ENCODE data around the gene FIG4. TPM values are rescaled to one million over a fixed set of nuclear protein-coding genes. Genes with fewer than 3 reads are reported as not detected.

Gene FIG4
- total RNA-seq, 1 experiment from 2014 or later = 14.8 TPM

- Histone ChIP-seq H3K9me2 (replicated peaks; ENCODE audit: insufficient read depth, low read length) (no peaks in the 10 kb centered on the region), H3K4me3 (ENCODE audit: low read length) (peak overlapping the region; percentile 89), H3K4me2 (ENCODE audit: low read depth, low read length, poor library complexity, severe bottlenecking) (peak overlapping the region; percentile 83), H3K36me3 (ENCODE audit: insufficient read depth, low read length) (no peaks in the 10 kb centered on the region), H4K20me1 (ENCODE audit: insufficient read depth, low read depth, low read length) (no peaks in the 10 kb centered on the region), H3K79me2 (ENCODE audit: low read length) (peaks cover 19% of the 10 kb centered on the region), H3K27me3 (ENCODE audit: low read length) (no peaks in the 10 kb centered on the region), H3K9ac (ENCODE audit: low read length) (peak overlapping the region; percentile 78), H2AFZ (ENCODE audit: low read length) (peak overlapping the region; percentile 96), H3K27ac (ENCODE audit: low read length) (no peak overlapping the region), H3K9me3 (ENCODE audit: low read length) (no peaks in the 10 kb centered on the region), H3K4me1 (ENCODE audit: low read length) (peaks cover 34% of the 10 kb centered on the region)
- peak; percentile 74 for DNase-seq
These were observed 741 bp upstream of the FIG4 start for GRCh38 chr6:109690373-109690736.

GRCh38 chr6:109693111-109693510, 2.0 kb downstream of the FIG4 start:
- peak overlapping the region; percentile 43; the same call in 1 of the 2 replicates for H2AFZ ChIP-seq (ENCODE audit: low read length)
- DNase-seq = peak; percentile 66
- H3K79me2 ChIP-seq (ENCODE audit: low read length) = peaks cover 19% of the 10 kb centered on the region
- peak overlapping the region; percentile 48 for H3K27ac ChIP-seq (ENCODE audit: low read length)
- H3K9me3 ChIP-seq (ENCODE audit: low read length) = no peaks in the 10 kb centered on the region
- no peaks in the 10 kb centered on the region for H3K27me3 ChIP-seq (ENCODE audit: low read length)
- peak overlapping the region; percentile 78 for H3K9ac ChIP-seq (ENCODE audit: low read length)
- H3K4me1 ChIP-seq (ENCODE audit: low read length) = peaks cover 34% of the 10 kb centered on the region
- peak overlapping the region; percentile 89 for H3K4me3 ChIP-seq (ENCODE audit: low read length)
- H3K9me2 ChIP-seq (replicated peaks; ENCODE audit: insufficient read depth, low read length) = no peaks in the 10 kb centered on the region
- peak overlapping the region; percentile 83 for H3K4me2 ChIP-seq (ENCODE audit: low read depth, low read length, poor library complexity, severe bottlenecking)
- H3K36me3 ChIP-seq (ENCODE audit: insufficient read depth, low read length) = peaks cover 4% of the 10 kb centered on the region; the same call in 1 of the 2 replicates
- no peaks in the 10 kb centered on the region for H4K20me1 ChIP-seq (ENCODE audit: insufficient read depth, low read depth, low read length)

- peak; percentile 73 for DNase-seq
- no peak overlapping the region for H3K4me2 ChIP-seq (ENCODE audit: low read depth, low read length, poor library complexity, severe bottlenecking)
These were observed 4.4 kb downstream of the FIG4 start for GRCh38 chr6:109695468-109695867.

DNA sequence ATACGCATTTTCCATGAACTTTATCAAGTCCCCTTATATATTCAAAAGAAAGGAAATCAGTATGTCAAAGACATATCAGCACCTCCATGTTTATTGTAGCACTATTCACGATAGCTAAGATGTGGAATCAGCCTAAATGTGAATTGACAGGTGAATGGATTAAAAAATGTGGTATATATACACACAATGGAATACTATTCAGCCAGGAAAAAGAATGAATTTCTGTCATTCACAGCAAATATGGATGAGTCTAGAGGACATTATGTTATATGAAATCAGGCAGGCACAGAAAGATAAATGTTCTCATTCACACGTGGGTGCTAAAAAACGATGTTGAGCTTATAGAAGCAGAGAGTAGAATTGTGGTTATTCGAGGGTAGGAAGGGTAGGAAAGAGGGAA, 5.3 kb downstream of the FIG4 start:
- Histone ChIP-seq H3K36me3 (ENCODE audit: insufficient read depth, low read length) (peaks cover 4% of the 10 kb centered on the region; the same call in 1 of the 2 replicates), H3K9me2 (replicated peaks; ENCODE audit: insufficient read depth, low read length) (no peaks in the 10 kb centered on the region), H3K9me3 (ENCODE audit: low read length) (no peaks in the 10 kb centered on the region), H4K20me1 (ENCODE audit: insufficient read depth, low read depth, low read length) (no peaks in the 10 kb centered on the region), H3K27me3 (ENCODE audit: low read length) (no peaks in the 10 kb centered on the region), H2AFZ (ENCODE audit: low read length) (no peak overlapping the region), H3K27ac (ENCODE audit: low read length) (no peak overlapping the region), H3K79me2 (ENCODE audit: low read length) (peaks cover 19% of the 10 kb centered on the region), H3K4me2 (ENCODE audit: low read depth, low read length, poor library complexity, severe bottlenecking) (no peak overlapping the region), H3K4me1 (ENCODE audit: low read length) (peaks cover 28% of the 10 kb centered on the region), H3K9ac (ENCODE audit: low read length) (no peak overlapping the region), H3K4me3 (ENCODE audit: low read length) (no peak overlapping the region)
- no peak for DNase-seq

More at GRCh38 chr6:109695468-109695867, 4.4 kb downstream of the FIG4 start:
- Histone ChIP-seq H3K36me3 (ENCODE audit: insufficient read depth, low read length) (peaks cover 4% of the 10 kb centered on the region; the same call in 1 of the 2 replicates), H3K4me3 (ENCODE audit: low read length) (no peak overlapping the region), H3K9me2 (replicated peaks; ENCODE audit: insufficient read depth, low read length) (no peaks in the 10 kb centered on the region), H3K9ac (ENCODE audit: low read length) (no peak overlapping the region), H3K27ac (ENCODE audit: low read length) (no peak overlapping the region), H2AFZ (ENCODE audit: low read length) (no peak overlapping the region), H3K4me1 (ENCODE audit: low read length) (peaks cover 29% of the 10 kb centered on the region), H4K20me1 (ENCODE audit: insufficient read depth, low read depth, low read length) (no peaks in the 10 kb centered on the region), H3K79me2 (ENCODE audit: low read length) (peaks cover 19% of the 10 kb centered on the region), H3K9me3 (ENCODE audit: low read length) (no peaks in the 10 kb centered on the region), H3K27me3 (ENCODE audit: low read length) (no peaks in the 10 kb centered on the region)

GRCh38 chr6:109701221-109701620, 10.1 kb downstream of the FIG4 start:
- Histone ChIP-seq H3K27ac (ENCODE audit: low read length) (no peak overlapping the region), H3K79me2 (ENCODE audit: low read length) (no peaks in the 10 kb centered on the region), H3K9me3 (ENCODE audit: low read length) (no peaks in the 10 kb centered on the region), H3K9ac (ENCODE audit: low read length) (no peak overlapping the region), H3K27me3 (ENCODE audit: low read length) (no peaks in the 10 kb centered on the region), H3K4me2 (ENCODE audit: low read depth, low read length, poor library complexity, severe bottlenecking) (no peak overlapping the region), H3K36me3 (ENCODE audit: insufficient read depth, low read length) (0 out of 2 replicates have a peak, but pooled peaks cover 1% of the 10 kb centered on the region), H4K20me1 (ENCODE audit: insufficient read depth, low read depth, low read length) (peaks cover 7% of the 10 kb centered on the region; the same call in 1 of the 2 replicates), H3K4me1 (ENCODE audit: low read length) (peaks cover 19% of the 10 kb centered on the region), H3K4me3 (ENCODE audit: low read length) (no peak overlapping the region), H3K9me2 (replicated peaks; ENCODE audit: insufficient read depth, low read length) (no peaks in the 10 kb centered on the region), H2AFZ (ENCODE audit: low read length) (no peak overlapping the region)
- no peak for DNase-seq

DNA sequence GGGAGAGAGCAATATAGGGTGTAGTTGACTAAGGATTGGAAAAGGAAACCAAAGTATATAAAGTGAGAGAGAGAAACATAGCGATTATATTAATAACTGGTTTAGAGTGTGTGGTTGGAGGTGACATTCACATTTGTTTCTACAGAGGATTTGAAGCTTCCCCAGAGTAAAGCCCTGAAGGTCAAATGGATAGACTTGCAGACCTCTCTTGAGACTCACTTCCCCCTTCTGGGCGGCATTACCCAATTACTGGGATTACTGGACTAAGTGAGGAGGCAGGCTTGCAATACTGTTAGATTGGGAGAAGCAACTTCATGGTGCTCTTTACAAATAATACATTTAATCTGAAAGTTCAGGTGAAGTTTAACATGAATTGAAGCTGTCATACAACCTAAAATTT, 10.7 kb downstream of the FIG4 start:
- no peak overlapping the region for H3K4me2 ChIP-seq (ENCODE audit: low read depth, low read length, poor library complexity, severe bottlenecking)

DNA sequence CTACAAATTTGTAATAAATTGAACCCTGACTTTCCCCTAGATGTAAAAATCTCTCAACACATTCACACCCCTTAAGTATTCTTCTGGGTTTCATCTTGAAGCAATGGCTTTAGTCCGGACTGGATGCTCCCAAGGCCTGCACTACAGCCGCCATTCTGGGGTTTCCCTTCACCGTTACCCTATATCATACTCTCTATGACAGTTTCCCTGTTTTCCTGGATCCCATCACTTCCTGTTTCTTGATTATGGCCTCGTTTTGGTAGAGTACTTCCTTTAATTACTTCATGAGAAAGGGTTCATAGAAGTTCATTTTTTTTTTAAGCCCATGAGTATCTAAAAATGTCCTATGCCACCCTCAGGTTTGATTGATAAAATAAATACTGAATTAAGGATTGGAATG, 11.7 kb downstream of the FIG4 start:
- no peak for DNase-seq
- H3K9ac ChIP-seq (ENCODE audit: low read length) = no peak overlapping the region
- no peaks in the 10 kb centered on the region for H3K27me3 ChIP-seq (ENCODE audit: low read length)
- no peak overlapping the region for H3K4me2 ChIP-seq (ENCODE audit: low read depth, low read length, poor library complexity, severe bottlenecking)
- H3K9me2 ChIP-seq (replicated peaks; ENCODE audit: insufficient read depth, low read length) = no peaks in the 10 kb centered on the region
- H3K27ac ChIP-seq (ENCODE audit: low read length) = no peak overlapping the region
- H3K79me2 ChIP-seq (ENCODE audit: low read length) = no peaks in the 10 kb centered on the region
- H3K36me3 ChIP-seq (ENCODE audit: insufficient read depth, low read length) = no peaks in the 10 kb centered on the region
- H3K9me3 ChIP-seq (ENCODE audit: low read length) = no peaks in the 10 kb centered on the region
- no peak overlapping the region for H2AFZ ChIP-seq (ENCODE audit: low read length)
- H3K4me1 ChIP-seq (ENCODE audit: low read length) = peaks cover 21% of the 10 kb centered on the region
- peaks cover 7% of the 10 kb centered on the region; the same call in 1 of the 2 replicates for H4K20me1 ChIP-seq (ENCODE audit: insufficient read depth, low read depth, low read length)
- H3K4me3 ChIP-seq (ENCODE audit: low read length) = no peak overlapping the region

More for the DNA sequence above, 10.7 kb downstream of the FIG4 start:
- Histone ChIP-seq H3K36me3 (ENCODE audit: insufficient read depth, low read length) (no peaks in the 10 kb centered on the region), H3K4me1 (ENCODE audit: low read length) (peaks cover 21% of the 10 kb centered on the region), H3K9me3 (ENCODE audit: low read length) (no peaks in the 10 kb centered on the region), H3K79me2 (ENCODE audit: low read length) (no peaks in the 10 kb centered on the region), H3K4me3 (ENCODE audit: low read length) (no peak overlapping the region), H3K9me2 (replicated peaks; ENCODE audit: insufficient read depth, low read length) (no peaks in the 10 kb centered on the region), H2AFZ (ENCODE audit: low read length) (no peak overlapping the region), H3K27ac (ENCODE audit: low read length) (no peak overlapping the region), H3K27me3 (ENCODE audit: low read length) (no peaks in the 10 kb centered on the region), H4K20me1 (ENCODE audit: insufficient read depth, low read depth, low read length) (peaks cover 7% of the 10 kb centered on the region; the same call in 1 of the 2 replicates), H3K9ac (ENCODE audit: low read length) (no peak overlapping the region)
- DNase-seq = no peak

- no peaks in the 10 kb centered on the region; the same call in 1 of the 2 replicates for H3K27me3 ChIP-seq (ENCODE audit: low read length)
- H3K9me2 ChIP-seq (replicated peaks; ENCODE audit: insufficient read depth, low read length) = no peaks in the 10 kb centered on the region
- H3K4me1 ChIP-seq (ENCODE audit: low read length) = peaks cover 21% of the 10 kb centered on the region
- H3K36me3 ChIP-seq (ENCODE audit: insufficient read depth, low read length) = no peaks in the 10 kb centered on the region
- H3K9ac ChIP-seq (ENCODE audit: low read length) = no peak overlapping the region
- no peak overlapping the region for H2AFZ ChIP-seq (ENCODE audit: low read length)
- no peak overlapping the region for H3K4me3 ChIP-seq (ENCODE audit: low read length)
- peaks cover 7% of the 10 kb centered on the region; the same call in 1 of the 2 replicates for H4K20me1 ChIP-seq (ENCODE audit: insufficient read depth, low read depth, low read length)
- H3K9me3 ChIP-seq (ENCODE audit: low read length) = no peaks in the 10 kb centered on the region
- no peaks in the 10 kb centered on the region for H3K79me2 ChIP-seq (ENCODE audit: low read length)
- H3K27ac ChIP-seq (ENCODE audit: low read length) = no peak overlapping the region
- no peak overlapping the region for H3K4me2 ChIP-seq (ENCODE audit: low read depth, low read length, poor library complexity, severe bottlenecking)
- peak; percentile 95 for DNase-seq
These were observed 14.2 kb downstream of the FIG4 start for GRCh38 chr6:109705258-109705657.

All from Karpas-422 (cell line).